GM21576 (cell line): ENCODE data around the gene SOX21.

Experiments
- ATAC-seq: cut with Tn5 transposase; IDR thresholded peaks from one replicate; pipeline ENCODE4 v1.9.1; 2021; ENCODE audit warnings: mild to moderate bottlenecking, moderate library complexity; ENCODE audit not compliant: unreplicated experiment

SOX21 gene

DNA sequence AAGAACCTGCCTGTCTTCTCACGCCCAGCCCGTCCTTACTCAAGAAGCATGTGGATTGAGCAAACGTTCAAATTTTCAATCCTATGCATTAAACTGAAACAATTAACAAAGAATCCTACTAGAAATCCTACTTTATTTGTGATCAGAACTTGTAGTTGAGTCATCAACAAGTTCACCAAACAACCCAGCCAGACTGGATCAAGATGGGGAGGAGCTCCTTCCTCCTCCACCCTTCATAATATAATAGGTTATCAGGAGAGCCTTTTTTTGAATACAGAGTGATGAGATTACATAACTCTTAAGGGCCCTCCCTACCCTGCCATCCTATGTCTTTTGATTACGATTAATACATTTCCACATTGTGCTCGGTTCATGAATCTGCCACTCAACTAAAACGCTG, 32.7 kb downstream of the SOX21 start:
- no peak for ATAC-seq

DNA sequence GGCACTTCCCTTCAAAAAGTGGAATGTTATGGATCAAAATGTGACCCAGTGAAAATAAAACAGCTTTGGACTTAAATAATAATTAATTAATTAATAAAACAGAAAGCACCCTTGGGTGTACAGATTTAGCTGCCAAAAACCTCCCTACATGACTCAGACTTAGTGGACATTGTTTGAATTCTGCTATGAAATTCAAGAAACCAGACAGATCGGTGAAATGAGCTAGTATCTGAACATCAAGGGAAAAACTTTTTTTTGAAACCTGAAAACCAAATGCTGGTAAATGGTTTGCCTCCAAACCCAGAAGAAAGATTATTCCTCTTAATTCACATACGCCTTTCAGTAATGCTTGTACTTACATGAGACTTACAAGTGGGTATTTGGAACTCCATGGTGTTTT, 33.5 kb downstream of the SOX21 start:
- ATAC-seq: no peak

DNA sequence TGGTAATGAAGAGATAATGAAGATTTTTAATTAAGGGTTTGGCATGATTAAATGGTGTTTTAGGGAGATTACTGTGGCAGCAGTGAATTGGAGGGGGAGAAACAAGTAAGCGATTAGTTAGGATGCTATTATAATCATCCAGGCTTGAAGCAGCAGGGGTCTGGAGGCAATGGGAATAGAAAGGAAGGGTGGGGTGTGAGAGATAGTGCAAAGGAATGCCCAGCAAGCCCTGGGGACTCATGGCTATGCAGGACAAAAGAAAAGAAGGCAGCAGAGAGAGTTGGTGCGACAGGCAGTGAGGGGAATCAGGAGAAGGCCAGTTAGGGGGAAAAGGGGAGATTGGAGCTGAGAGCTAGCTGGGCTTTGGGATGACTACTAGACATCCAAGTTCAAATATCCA, 34.5 kb downstream of the SOX21 start:
- no peak for ATAC-seq

DNA sequence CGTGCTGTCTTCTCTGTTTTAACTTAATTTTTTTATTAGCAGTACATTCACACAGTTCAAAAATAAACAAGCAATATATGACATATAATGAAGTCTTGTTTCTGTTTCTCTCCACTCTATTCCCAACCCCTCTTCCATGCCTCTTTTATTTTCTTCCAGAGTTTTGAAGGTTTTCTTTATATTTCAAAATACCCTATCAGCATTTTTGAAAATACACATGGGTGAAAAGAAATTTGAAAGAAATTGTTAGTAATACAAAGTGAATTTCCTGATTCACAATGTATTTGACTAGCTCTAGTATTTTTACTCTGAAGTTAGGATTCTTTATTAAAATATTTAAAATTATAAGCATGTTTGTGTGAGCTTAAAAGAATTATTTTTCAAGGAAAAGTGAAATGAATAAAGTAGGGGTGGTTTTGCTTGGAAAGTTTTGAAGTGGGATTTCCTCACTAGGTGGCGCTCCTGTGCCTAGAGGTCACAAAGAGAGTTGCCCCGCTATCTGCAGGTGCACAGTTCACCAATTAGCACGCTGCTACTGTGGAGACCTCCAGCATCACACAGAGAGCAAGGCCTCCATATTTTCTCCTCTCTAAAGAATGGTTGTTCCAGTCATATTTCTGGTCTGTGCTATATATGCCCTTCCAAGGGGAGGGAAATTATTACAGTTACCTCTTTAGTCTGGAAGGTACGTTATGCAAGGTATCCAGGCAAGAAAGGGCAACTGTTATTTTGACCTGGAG, 37.6 kb downstream of the SOX21 start:
- ATAC-seq: no peak

DNA sequence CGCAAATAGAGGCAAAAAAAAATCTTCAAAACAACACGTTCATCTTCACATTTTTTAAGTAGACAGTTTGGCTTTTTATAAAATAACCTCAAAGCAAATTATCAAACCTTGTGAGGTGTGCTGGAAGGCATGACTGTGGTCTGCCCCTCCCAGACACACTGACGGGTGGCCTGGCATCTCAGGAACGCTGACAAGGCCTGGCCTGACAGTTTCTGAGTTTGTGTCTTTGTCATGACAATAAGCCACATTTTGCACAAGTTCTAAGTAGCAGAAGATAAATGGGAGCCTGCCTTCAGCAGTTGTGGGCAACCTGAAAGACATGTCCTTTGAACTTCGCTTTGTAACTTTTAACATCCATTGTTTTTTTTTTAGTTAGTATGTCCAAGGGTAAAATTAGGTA, 38.5 kb downstream of the SOX21 start:
- ATAC-seq: no peak

DNA sequence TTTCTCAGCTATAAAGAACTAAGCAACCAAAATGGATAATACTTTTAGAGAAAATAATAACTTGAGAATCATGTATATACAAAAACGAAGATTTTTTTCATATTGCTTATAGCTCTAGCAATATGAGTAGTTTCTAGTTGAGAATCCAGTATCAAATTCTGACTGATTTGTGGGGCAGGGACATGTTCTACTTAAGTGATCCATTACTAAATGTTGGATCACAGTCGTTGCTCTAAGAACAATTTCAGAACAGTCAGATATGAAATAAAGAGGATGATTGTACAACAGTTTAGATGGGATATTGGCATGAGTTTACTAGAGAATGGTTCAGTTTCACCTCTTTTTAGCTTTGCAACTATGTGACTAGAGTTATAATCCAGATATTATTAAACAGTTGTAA, 39.9 kb downstream of the SOX21 start:
- ATAC-seq: no peak

DNA sequence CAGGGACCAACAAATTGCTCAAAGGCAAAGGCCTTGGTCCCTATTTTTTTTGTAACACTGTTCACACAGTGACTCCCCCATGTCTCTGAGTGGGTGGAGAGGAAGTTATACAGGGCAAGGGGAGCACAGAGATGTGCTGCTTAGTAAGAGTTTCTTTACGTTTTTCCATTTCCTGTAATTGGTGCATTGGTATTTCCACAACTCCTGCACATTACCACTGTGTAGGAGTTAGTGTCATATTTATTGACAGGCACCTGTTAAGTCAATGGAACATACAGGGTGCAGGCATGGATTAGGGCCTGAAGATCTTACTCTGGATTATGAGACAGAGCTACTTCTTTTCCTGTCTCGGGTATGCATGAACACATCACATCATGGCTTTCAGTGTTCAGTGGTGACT, 45.2 kb downstream of the SOX21 start:
- ATAC-seq: no peak

DNA sequence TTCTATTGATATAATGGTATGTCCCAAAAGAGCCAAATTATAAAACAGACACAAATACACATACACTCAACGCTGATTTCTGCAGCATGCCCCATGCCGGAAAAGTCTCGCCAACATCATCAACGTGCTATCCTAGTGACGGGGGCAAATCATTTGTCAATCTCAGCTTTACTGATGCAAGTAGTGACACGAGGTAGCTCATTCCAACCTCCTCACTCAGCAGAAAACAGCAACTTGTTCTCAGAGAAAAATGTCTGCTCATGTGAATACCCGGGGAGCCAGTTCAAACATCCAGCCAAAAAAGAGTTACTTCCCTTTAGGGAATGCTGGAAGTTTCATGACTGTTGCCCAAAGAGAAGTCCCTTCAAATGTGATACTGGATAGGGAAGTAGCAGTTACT, 46.3 kb downstream of the SOX21 start:
- ATAC-seq: no peak

DNA sequence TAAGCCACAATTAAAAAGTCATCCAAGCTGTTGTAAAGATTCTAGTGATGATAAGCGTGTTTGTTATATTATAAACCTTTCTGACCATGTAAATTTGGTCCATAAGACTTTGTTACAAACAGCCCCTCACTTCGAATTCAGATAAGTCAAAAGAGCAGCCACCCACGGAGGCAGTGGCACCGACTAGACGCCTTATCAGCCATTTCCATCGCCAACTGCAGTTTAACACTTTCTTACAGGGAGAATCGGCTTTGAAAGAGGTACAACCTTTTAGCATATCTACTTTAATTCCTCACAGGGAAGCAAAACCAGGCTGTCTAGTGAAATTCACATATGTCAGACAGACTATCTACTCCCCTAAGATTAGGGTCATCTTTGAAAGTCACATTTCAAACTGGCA, 47.5 kb downstream of the SOX21 start:
- no peak for ATAC-seq

DNA sequence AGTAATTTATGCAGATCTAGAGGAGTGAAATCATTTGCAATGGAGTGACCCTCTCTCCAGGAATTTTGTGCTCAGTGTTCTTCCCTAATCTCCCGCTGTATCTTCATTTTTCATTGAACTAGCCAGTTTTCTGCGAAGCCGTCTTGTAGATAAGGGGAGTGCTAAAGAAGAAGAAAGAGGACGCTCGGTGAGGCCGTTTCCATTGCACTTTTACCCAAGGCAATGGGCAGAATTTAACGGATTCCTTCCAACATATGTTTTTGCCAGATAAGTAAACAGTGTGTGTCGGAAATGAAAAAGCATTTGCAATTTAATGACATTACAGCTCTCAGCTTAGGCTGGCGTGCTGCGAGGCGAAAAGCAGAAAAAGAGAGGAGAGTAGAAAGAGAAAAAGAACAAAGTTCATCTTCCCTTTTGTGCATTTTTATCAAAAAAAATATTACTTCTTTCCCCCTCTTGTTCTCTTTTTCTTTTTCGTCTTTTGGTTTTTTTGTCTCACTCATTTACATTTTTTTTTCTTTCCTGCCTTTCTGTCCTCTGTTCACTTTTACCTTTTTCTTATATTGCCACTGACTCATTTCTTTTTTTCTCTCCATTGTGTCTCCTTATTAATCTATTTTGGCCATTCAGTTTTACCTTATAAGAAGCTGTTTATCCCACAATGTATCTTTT, 49.9 kb downstream of the SOX21 start:
- ATAC-seq: no peak

DNA sequence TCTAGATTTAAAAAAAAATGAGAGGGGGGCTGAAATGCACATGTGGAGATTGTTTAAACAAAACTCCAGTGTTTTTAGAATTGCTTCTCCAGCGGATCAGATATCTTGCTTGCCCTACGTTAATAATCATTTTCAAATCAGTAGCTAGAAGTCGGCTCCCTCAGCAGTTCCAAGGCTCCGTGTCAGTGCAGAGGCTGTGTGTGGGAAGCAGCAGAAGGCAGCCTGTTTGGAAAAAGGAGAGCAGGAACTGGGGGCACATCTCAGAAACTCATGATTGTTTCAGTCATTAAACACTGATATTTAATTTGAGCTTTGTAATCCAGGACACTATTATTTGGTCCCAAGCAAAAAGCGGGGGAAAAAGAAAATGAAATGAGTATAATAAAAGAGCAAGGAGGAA, 50.9 kb downstream of the SOX21 start:
- no peak for ATAC-seq

DNA sequence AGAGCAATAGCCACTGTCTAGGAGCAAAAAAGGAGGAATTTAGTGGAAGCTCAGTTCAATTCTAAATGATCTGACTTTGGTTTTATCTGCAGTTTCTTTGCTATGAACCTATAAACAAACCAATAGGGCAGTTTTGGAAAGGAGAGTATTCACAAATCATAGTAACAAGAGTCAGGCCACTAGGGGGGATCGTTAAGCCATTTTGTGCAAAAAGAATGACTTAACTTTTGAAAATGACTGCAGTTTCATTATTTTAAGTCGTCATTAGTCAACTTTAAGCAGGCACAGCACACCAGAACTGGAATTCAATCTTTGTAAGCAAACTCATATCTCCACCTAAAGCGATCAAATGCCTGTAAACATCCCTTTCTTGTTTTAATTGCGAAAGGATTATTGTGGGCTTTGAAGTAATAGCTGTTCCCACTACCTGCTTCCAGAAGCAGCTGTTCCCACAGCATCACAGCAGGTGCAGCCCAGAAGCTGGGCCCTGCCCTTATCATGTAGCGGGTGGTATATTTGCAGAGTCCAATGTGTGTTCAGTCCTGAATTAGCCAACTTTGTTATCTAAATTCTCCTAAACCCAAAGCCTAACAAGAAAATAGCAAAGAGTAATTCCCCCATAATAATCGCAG, 51.5 kb downstream of the SOX21 start:
- no peak for ATAC-seq
